GM12872 (cell line): ENCODE measurements around the gene RAB5A.

Source experiments
- TF ChIP-seq, protein P1 (sequence below): IDR thresholded peaks from 3 replicates; pipeline ENCODE4 v1.5.1; 2011; ENCODE audit warnings: low read depth, mild to moderate bottlenecking, low read length, moderate library complexity; ENCODE audit not compliant: insufficient read depth

Gene RAB5A

DNA sequence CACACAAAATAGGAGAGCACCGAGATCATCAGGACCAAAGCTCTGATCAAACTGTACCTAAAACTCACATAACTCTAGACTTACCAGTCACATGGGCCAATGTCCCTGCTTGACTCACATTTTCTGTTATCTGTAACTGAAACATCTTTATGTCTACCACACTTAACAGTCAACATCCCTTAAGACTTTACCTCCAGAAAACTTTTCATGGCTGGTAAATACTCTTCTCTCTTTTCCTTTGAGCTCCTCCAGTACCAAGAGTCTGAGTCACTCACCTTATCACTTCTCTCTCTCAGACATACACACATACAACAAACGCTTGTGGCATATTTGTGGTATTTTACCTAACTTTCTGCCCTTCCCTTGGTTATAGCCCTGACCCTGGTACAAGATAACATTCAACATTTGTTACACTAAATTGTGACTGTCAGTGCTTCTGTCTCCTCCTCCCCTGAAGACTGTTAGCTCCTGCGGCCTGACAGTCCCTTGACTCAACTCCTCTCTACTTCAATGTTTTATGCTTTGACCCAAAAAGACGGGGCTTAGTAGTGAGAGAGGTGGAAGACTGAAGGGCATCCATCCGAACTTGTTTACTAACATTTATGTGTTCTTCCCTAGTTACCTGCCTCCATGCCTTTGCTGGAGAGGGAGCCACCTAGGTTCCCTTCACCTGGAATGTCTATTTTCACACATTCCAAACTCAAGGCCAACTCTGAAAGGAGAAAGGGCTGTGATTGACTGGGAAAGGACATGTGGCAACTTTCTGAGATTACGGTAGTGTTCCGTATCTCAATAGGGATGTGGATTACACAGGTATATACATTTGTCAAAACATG lies 9.2 kb upstream of the RAB5A start:
- TF ChIP-seq, protein P1, sequence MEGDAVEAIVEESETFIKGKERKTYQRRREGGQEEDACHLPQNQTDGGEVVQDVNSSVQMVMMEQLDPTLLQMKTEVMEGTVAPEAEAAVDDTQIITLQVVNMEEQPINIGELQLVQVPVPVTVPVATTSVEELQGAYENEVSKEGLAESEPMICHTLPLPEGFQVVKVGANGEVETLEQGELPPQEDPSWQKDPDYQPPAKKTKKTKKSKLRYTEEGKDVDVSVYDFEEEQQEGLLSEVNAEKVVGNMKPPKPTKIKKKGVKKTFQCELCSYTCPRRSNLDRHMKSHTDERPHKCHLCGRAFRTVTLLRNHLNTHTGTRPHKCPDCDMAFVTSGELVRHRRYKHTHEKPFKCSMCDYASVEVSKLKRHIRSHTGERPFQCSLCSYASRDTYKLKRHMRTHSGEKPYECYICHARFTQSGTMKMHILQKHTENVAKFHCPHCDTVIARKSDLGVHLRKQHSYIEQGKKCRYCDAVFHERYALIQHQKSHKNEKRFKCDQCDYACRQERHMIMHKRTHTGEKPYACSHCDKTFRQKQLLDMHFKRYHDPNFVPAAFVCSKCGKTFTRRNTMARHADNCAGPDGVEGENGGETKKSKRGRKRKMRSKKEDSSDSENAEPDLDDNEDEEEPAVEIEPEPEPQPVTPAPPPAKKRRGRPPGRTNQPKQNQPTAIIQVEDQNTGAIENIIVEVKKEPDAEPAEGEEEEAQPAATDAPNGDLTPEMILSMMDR = no peak

DNA sequence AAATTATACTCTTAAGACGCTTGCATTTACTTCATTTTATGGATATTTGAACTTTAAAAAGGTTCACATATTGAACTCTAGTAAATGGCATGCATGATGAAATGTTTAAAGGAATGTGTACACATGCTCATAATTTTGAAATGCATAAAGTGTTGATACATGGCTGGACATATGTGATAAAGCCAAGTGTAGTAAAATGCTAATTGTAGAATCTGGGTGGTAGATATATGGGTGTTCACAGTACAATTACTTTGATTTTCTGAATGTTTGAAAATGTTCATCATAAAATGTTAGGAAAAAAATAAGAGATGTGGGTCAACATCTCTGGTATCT lies 8.6 kb upstream of the RAB5A start:
- TF ChIP-seq, protein P1 = no peak

DNA sequence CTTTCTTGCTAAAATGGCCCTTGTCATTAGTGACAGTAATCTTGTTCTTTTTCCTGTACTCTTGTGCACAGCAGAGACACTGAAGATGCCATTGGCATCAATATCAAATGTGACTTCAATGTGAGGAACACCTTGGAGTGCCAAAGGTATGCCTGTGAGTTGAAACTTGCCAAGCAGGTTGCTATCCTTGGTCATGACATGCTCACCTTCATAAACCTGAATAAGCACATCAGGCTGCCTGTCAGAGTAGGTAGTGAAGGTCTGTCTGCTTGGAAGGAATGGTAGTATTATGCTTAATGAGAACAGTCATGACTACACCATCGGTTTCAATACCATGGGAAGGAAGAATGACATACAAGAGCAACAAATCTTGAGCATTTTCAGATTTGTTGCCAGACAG lies 6.3 kb upstream of the RAB5A start:
- TF ChIP-seq, protein P1 = no peak

DNA sequence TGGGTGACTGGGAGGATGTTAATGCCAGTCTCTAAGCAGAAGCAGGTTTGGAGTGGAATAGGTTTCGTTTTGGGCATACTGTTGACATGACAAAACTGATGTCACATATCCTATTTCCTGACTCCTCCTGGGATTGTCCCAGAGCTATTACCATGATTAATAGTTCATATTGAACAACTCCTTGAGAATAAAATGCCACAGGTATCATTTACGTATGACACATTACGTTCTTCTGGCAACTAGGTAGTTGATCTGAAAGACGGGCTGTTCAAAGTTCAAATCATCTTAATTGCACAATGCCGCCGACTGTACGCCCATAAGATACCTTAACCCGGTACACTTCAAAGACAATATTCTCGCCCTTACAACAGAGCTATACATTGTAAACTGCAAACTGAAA lies 1.4 kb upstream of the RAB5A start:
- TF ChIP-seq, protein P1 = no peak

DNA sequence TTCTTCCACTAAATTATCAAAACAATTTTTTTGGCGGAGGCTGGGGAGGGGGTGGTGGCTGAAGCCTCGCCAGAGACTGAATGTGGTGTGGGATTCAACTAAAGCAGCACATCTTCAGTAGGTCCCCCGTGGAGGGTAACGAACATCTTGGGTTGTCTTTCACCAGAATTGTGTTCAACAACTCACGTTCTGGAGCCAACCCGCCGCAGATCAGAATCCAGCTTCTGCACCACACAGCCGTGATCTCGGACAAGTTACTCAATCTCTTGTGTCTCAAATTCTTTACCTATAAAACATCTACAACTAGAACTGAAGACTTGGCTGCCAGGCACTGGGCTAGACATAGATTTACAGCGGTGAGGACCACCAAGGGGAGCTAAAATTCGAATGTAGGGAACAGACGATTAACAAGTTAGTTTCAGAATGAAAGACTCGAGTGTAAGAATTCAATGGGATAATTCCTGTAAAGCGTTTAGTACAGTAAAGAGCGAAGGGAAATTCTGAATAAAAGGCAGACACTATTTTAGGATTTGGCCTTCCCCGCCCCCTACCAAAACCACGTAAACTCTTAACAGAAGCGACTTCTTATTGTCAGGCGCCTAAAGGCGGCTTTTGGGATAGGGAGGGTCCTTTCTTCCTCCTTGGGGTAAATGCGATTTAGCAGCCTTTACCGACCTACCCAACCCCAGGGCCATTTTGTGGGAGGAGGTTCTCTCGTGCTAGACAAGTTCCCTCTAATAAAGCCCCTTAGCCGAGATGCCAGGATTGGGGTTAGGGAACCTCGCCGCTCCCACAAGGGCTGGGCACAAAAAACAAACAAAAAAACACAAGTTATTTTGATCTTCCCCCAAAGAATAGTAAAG lies 697 bp upstream of the RAB5A start:
- TF ChIP-seq, protein P1 = no peak

DNA sequence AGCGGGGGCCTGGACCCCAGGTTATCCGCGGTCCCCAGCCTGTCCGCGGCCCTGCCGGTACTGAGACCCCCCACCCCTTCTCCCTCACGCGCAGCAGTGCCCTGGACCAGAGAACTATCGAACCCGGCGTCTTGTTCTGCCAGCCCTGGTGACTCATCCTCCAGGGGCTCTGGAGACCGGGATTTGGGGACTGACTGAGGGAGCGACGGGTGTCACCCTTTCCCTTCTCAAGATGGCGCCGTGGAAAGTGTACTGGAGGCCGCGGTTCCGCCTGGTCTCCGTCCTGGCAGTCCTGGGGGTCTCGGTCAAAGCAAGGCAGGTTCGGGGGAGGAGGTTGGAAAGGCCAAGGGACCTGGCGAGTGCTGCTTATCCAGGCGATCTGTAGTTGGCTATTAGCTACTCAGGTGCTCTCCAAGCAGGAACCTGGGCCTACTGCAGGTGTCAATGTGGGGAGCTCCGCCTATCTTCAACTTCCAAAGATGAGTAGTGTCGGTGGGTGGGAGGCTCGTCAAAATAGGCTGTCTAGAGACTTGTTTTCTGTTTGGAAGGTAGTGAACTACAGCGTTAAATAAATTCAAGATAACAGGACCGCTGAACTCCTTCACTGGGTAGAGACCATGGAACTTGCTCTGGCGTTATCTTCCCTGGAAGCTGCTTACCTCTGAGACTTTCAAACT lies 790 bp downstream of the RAB5A start:
- TF ChIP-seq, protein P1 = no peak

DNA sequence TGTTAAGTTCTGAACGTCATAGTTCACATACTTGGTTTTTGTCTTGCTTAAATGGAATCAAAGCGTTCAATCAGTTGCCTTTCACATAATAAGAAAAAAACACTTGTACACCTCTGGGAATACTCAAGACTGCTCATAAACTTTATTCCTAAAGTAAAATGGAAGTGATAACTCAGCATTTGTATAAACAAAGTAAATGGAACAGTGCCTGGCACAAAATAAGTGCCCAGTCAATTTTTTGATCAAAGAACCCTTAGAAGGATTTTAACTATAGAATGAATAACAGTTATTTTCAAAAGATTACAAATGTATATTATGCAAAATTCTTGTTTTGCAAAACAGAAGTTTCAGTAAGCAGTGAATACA lies 1.3 kb downstream of the RAB5A start:
- TF ChIP-seq, protein P1 = no peak
